BJ (cell line): ENCODE results near the gene PCBP3. TPM values are rescaled to one million over a fixed set of nuclear protein-coding genes. Genes with fewer than 3 reads are reported as not detected.

ENCODE experiments used
- CTCF ChIA-PET: fragments of 350-600 bp; formaldehyde crosslinking; extraction: SDS; loops from one replicate; lab custom pipeline; 2021; ENCODE audit warnings: antibody characterized with exemption, inconsistent platforms; lab: Yijun Ruan, JAX
- POLR2A ChIA-PET: fragments of 300-600 bp; sonication (Branson Sonifier 250); formaldehyde crosslinking; extraction: SDS; loops from one replicate; lab custom pipeline; 2021; ENCODE audit warnings: antibody characterized with exemption; lab: Charles Lee
- DNase-seq: peaks from one replicate; pipeline ENCODE4 v3.0.0-alpha.2; 2011; ENCODE audit warnings: low read depth
- H3K27me3 ChIP-seq: 2 replicates; pipeline ENCODE4 v1.6.0; 2011; ENCODE audit warnings: low read length; ENCODE audit not compliant: control insufficient read depth, insufficient read depth
- H3K36me3 ChIP-seq: 2 replicates; pipeline ENCODE4 v1.5.1; 2011; ENCODE audit warnings: low read length; ENCODE audit not compliant: control insufficient read depth, insufficient read depth
- H3K4me3 ChIP-seq: 2 replicates; pipeline ENCODE4 v1.5.1; 2011; ENCODE audit warnings: low read depth, mild to moderate bottlenecking, control low read depth, low read length
- polyA plus RNA-seq: library from polyadenylated mRNA; depleted of rRNA; stranded (reverse); fragments of >200 nt; gene quantifications from 2 replicates; pipeline ENCODE4 v1.2.3, GENCODE V29; 2011
- TF ChIP-seq, protein P1 (sequence below): IDR thresholded peaks from 2 replicates; pipeline ENCODE4 v1.5.1; 2011; ENCODE audit warnings: low read depth, mild to moderate bottlenecking, control low read depth, inconsistent platforms, low read length, moderate library complexity; ENCODE audit not compliant: insufficient read depth

Gene PCBP3
- polyA plus RNA-seq, 1 experiment = 2.1 TPM

DNA sequence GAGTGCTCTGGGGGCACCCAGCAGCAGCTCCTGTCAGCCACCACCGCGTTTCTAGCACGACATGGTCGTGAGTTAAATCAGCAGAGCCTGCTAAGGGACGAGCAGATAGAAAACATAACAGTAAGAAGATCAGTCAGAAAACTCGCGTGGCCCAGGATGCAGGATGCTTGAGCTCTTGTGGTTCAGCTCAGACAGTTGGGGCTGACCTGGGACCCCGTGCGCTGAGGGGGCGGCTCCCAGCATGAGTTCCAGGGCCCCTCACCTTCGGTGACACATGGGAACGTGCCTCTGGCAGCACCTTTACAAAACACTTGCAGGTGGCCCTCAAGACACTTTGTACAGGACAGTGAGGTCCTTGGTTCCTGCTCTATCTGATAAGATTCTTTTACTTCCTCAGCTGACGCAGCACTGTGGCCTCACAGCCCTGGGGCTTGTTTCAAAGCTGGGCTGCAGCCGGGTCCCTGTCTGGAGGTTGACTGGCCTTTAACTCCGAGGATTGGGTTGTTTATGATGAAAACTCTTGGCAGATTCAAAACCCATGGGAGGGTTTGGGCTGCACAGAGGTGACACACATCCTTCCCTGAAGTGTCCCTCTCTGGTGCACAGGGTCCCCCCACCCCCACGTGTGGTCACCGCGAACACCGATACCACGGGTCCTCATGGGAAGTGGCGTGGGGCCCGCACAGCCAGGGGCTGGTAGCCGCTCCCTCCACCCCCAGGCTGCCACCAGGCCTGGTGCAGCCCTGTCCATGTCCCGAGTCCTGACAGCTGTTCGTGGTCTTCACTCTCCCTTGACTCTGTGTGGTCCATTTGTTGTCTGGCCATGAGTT is 272.7 kb downstream of the PCBP3 start:
- Histone ChIP-seq H3K4me3 (no peak overlapping the region), H3K36me3 (no peaks in the 10 kb centered on the region), H3K27me3 (peaks cover 3% of the 10 kb centered on the region; the same call in 1 of the 2 replicates)
- TF ChIP-seq, protein P1, sequence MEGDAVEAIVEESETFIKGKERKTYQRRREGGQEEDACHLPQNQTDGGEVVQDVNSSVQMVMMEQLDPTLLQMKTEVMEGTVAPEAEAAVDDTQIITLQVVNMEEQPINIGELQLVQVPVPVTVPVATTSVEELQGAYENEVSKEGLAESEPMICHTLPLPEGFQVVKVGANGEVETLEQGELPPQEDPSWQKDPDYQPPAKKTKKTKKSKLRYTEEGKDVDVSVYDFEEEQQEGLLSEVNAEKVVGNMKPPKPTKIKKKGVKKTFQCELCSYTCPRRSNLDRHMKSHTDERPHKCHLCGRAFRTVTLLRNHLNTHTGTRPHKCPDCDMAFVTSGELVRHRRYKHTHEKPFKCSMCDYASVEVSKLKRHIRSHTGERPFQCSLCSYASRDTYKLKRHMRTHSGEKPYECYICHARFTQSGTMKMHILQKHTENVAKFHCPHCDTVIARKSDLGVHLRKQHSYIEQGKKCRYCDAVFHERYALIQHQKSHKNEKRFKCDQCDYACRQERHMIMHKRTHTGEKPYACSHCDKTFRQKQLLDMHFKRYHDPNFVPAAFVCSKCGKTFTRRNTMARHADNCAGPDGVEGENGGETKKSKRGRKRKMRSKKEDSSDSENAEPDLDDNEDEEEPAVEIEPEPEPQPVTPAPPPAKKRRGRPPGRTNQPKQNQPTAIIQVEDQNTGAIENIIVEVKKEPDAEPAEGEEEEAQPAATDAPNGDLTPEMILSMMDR = no peak
- ChIA-PET CTCF (no interaction called here), POLR2A (interaction anchor here (0.5 kb wide), 1 partner anchor 611 kb away, joined by 9 read pairs; no protein-coding TSS in a partner anchor)
- no peak for DNase-seq

DNA sequence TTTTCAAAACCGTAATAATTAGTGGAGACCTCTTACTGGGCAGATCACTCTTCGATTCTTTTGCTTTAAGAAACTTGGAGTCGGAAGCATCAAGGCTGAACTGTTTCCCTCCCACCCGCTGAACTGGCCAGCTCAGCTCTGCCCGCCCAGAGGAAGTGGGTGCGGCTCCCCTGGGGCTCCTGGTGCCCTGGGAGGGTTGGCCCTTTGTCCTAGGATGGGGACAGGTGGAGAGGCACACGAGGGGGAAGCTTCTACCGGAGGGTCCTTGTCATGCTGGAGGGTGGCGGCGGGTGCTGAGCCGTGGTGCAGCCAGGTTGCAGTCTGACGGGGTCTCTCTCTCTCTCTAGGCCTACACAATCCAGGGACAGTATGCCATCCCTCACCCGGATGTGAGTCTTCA is 273.7 kb downstream of the PCBP3 start:
- H3K27me3 ChIP-seq = peaks cover 3% of the 10 kb centered on the region; the same call in 1 of the 2 replicates
- DNase-seq = no peak
- TF ChIP-seq, protein P1 = no peak
- ChIA-PET CTCF (no interaction called here), POLR2A (no interaction called here)
- H3K4me3 ChIP-seq = no peak overlapping the region
- H3K36me3 ChIP-seq = no peaks in the 10 kb centered on the region

DNA sequence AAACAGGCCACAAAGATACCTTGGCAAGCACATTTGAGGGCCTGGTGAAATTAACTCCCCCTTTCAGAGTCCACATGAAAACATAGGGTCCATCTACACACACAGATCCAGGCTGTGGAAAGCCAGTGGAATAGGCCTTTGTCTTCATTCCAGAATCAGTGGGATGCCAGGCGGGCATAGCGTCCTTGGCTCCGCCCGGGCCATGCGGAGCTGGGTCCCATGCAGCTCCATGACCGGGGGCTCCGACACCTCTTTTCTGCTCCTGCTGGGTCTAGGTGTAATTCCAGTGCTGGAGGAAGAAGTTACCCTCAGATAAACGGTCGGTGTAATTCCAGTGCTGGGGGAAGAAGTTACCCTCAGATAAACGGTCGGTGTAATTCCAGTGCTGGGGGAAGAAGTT is 274.5 kb downstream of the PCBP3 start:
- CTCF ChIA-PET = no interaction called here
- no peak overlapping the region for H3K4me3 ChIP-seq

DNA sequence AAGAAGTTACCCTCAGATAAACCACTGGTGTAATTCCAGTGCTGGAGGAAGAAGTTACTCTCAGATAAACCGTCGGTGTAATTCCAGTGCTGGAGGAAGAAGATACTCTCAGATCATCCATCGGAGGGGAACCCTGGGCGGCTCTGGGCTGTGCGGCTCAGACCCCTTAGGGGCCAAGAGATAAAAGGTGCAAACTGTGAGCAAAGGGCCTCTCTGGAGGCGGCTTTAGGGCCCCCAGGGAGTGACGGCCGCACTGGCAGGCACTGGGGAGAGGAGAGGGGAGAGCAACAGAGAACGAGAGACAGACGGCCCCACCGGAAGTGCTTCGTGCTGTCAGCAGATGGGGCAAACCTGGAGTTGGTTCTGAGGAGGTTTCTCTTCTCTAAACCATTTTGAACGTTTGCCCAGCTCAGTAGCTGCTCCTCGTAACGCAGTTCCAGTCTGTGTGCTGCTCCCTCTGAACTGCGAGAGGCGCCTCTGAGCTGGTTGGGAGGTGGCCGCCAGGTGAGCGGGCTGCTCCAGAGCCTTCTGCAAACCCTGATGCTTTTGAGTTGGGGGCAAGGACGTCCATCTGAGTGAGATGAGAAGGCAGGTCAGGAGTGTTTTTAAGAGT is 275.4 kb downstream of the PCBP3 start:
- ChIA-PET POLR2A (no interaction called here), CTCF (no interaction called here)
- TF ChIP-seq, protein P1 = no peak
- DNase-seq = no peak
- Histone ChIP-seq H3K36me3 (no peaks in the 10 kb centered on the region), H3K27me3 (peaks cover 3% of the 10 kb centered on the region; the same call in 1 of the 2 replicates), H3K4me3 (no peak overlapping the region)

More for the DNA sequence above, 274.5 kb downstream of the PCBP3 start:
- Histone ChIP-seq H3K27me3 (peaks cover 3% of the 10 kb centered on the region; the same call in 1 of the 2 replicates), H3K36me3 (no peaks in the 10 kb centered on the region)
- DNase-seq = no peak
- POLR2A ChIA-PET = no interaction called here
- TF ChIP-seq, protein P1 = no peak

DNA sequence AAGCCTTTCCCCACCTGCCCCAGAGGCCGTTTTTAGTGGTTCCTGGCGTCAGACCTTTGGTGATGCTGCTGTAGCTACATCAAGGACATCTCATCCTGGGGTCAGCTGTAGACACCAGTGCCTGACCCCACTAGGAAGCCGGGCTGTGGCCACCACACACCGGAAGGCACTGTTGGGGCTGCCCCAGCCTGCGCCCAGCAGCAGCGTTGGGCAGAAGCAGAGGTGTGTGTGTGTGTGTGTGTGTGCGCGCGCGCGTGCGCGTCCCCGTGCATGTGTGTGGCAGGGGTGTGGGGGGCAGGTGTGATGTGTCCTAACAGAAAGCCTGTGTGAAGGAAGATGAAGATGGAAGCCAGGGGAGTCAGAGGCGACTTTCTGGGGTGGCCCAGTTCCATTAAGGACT is 276.1 kb downstream of the PCBP3 start:
- DNase-seq = no peak
- ChIA-PET CTCF (no interaction called here), POLR2A (no interaction called here)
- TF ChIP-seq, protein P1 = no peak
- Histone ChIP-seq H3K27me3 (peaks cover 3% of the 10 kb centered on the region; the same call in 1 of the 2 replicates), H3K4me3 (no peak overlapping the region), H3K36me3 (no peaks in the 10 kb centered on the region)
